Stimulated activated naive B cell treated with anti-CD40 and anti-IgM and Interleukin-4, amounts not matched to agents 10 μg/mL and 1 μg/mL and 100 μg/mL, for 72 hours (primary cell): ENCODE data around the gene PDIK1L.

ENCODE experiments used
- ATAC-seq, 2 donors: fragments of 150-1000 bp; cut with Tn5 transposase; replicated peaks; 2 replicates each; pipeline ENCODE4 v1.10.0; 2021; ENCODE audit warnings: moderate library complexity in 1 of 2
- DNase-seq: peaks from one replicate; pipeline ENCODE4 v3.0.0; 2021
- H3K27ac Mint-ChIP-seq: one replicate; pipeline ENCODE4 v1.8.0; 2022; ENCODE audit warnings: mild to moderate bottlenecking, mixed read lengths
- H3K27me3 Mint-ChIP-seq, 2 donors: one replicate each; pipeline ENCODE4 v1.8.0; 2022; ENCODE audit warnings: mixed read lengths in 2 of 2
- H3K36me3 Mint-ChIP-seq, 2 donors: one replicate each; pipeline ENCODE4 v1.8.0; 2022; ENCODE audit warnings: mixed read lengths in 2 of 2, mild to moderate bottlenecking in 1 of 2
- H3K4me1 Mint-ChIP-seq, 2 donors: one replicate each; pipeline ENCODE4 v1.8.0; 2022; ENCODE audit warnings: mixed read lengths in 2 of 2, mild to moderate bottlenecking in 1 of 2
- H3K4me3 Mint-ChIP-seq, 2 donors: one replicate each; pipeline ENCODE4 v1.8.0; 2022; ENCODE audit warnings: mild to moderate bottlenecking in 2 of 2, mixed read lengths in 2 of 2, moderate library complexity in 1 of 2
- H3K9me3 Mint-ChIP-seq, 2 donors: one replicate each; pipeline ENCODE4 v1.8.0; 2022; ENCODE audit warnings: mixed read lengths in 2 of 2, mild to moderate bottlenecking in 1 of 2

The PDIK1L gene

GRCh38 chr1:26122988-26123973, 11.7 kb downstream of the PDIK1L start:
- no peak overlapping the region for H3K27ac Mint-ChIP-seq
- H3K9me3 Mint-ChIP-seq = no peaks in the 10 kb centered on the region
- H3K4me3 Mint-ChIP-seq = no peak overlapping the region
- ATAC-seq (no peak), DNase-seq (no peak)
- peaks cover 0 to 6% of the 10 kb centered on the region in 2 donors for H3K27me3 Mint-ChIP-seq
- H3K36me3 Mint-ChIP-seq = peaks cover 13 to 18% of the 10 kb centered on the region in 2 donors
- peaks cover 26 to 36% of the 10 kb centered on the region in 2 donors for H3K4me1 Mint-ChIP-seq

- peaks cover 0 to 6% of the 10 kb centered on the region in 2 donors for H3K27me3 Mint-ChIP-seq
- DNase-seq (no peak), ATAC-seq (no peak)
- H3K4me1 Mint-ChIP-seq = peaks cover 25 to 27% of the 10 kb centered on the region in 2 donors
- no peak overlapping the region for H3K4me3 Mint-ChIP-seq
- H3K9me3 Mint-ChIP-seq = no peaks in the 10 kb centered on the region
- H3K36me3 Mint-ChIP-seq = peaks cover 6 to 12% of the 10 kb centered on the region in 2 donors
- H3K27ac Mint-ChIP-seq = no peak overlapping the region
These were observed 13.1 kb downstream of the PDIK1L start for GRCh38 chr1:26124418-26125331.

- H3K4me1 Mint-ChIP-seq = peaks cover 19 to 20% of the 10 kb centered on the region in 2 donors
- H3K4me3 Mint-ChIP-seq = no peak overlapping the region
- peaks cover 5 to 6% of the 10 kb centered on the region in 2 donors for H3K36me3 Mint-ChIP-seq
- DNase-seq (no peak), ATAC-seq (no peak)
- peaks cover 0 to 6% of the 10 kb centered on the region in 2 donors for H3K27me3 Mint-ChIP-seq
- H3K27ac Mint-ChIP-seq = no peak overlapping the region
- H3K9me3 Mint-ChIP-seq = no peaks in the 10 kb centered on the region
These were observed 13.8 kb downstream of the PDIK1L start for GRCh38 chr1:26125382-26125781.

- Mint-ChIP-seq H3K36me3 (peaks cover 5 to 6% of the 10 kb centered on the region in 2 donors), H3K4me3 (no peak overlapping the region), H3K27ac (no peak overlapping the region), H3K9me3 (no peaks in the 10 kb centered on the region), H3K27me3 (peaks cover 0 to 6% of the 10 kb centered on the region in 2 donors), H3K4me1 (peaks cover 19% of the 10 kb centered on the region in 2 donors)
- no peak for DNase-seq
- no peak for ATAC-seq
These were observed 14.3 kb downstream of the PDIK1L start for GRCh38 chr1:26125946-26126320.

DNA sequence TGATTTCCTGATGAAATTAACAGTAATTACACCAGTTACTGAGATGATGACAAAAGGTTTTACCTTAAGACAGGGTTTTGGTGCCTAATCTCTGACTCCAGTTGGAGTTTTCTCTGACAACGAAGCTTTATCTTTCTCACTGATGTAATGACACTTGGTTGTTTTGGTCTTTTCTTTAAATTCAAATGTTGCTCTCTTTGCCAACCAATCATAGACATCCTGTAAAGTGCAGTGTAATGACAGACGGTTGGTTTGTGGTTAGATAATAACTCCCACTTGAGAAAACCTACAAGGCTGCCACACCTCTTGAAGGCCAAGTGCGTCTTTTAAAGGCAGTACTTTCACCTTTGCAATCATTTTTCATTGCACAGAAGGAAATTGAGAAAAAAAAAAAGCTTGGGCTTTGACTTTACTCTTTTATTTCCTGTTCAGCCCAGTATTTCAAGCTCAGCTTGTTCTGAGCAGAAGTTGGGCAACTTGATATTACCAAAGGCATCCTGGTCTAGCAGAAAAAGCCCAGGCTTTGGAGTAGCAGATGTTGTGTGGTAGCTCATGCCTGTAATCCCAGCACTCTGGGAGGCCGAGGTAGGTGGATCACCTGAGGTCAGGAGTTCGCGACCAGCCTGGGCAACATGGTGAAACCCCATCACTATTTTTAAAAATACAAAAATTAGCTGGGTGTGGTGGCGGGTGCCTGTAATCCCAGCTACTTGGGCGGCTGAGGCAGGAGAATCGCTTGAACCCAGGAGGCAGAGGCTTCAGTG, 14.9 kb downstream of the PDIK1L start:
- peak overlapping the region in 1 of 2 donors; percentile 35 for H3K4me3 Mint-ChIP-seq

DNA sequence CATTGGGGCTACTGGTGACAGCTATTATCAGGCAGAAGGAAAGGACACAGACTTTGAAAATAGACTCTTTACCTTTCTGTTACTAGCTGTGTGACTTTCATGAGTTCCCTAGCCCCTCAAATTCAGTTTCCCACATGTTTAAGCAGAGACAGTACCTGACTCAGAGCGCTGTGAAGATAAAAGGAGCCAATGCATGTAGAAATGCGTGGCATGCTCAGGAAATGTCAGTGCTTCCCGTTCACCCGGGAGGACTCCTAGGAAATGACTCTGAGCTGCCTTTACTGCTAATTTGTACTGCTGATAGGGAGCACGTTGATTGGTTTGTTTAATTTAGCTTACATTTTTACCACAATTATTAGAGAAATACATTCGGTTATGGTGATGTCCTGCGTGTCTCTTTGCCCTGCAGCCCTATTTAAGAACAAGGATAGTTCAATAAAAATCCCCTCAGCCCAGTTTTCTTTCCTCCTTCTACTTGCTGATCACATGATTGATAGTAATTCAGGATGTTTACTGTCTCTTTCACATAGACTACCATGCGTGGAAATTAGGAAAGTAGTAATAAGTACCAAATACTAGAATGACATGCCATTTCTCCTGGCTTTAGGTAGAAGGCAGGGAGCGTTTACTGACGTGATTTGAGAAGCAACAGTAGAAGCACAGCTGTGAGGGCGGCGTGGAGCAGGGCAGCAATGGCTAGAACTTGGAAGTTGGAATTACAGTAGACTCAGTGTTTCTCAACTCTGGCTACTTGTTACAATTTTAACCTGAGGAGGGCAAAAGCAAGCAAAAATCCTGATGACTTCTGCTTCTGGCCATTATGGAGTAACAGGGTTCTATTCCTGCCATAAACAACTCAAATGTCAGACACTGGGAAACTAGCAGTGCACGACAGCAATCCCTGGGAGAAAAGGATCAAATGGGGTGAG, 15.9 kb downstream of the PDIK1L start:
- ATAC-seq = no peak
- Mint-ChIP-seq H3K4me3 (no peak overlapping the region), H3K4me1 (peaks cover 16 to 19% of the 10 kb centered on the region in 2 donors), H3K9me3 (no peaks in the 10 kb centered on the region), H3K36me3 (peaks cover 2 to 5% of the 10 kb centered on the region in 2 donors), H3K27me3 (peaks cover 6 to 10% of the 10 kb centered on the region in 2 donors), H3K27ac (peak overlapping the region; percentile 80)
- no peak for DNase-seq

More for the DNA sequence above, 14.9 kb downstream of the PDIK1L start:
- Mint-ChIP-seq H3K4me1 (peaks cover 19% of the 10 kb centered on the region in 2 donors), H3K27me3 (peaks cover 4 to 6% of the 10 kb centered on the region in 2 donors), H3K36me3 (peaks cover 5 to 6% of the 10 kb centered on the region in 2 donors), H3K9me3 (no peaks in the 10 kb centered on the region), H3K27ac (no peak overlapping the region)
- peak; percentile 96 to 98 for ATAC-seq
- peak; percentile 5 for DNase-seq

DNA sequence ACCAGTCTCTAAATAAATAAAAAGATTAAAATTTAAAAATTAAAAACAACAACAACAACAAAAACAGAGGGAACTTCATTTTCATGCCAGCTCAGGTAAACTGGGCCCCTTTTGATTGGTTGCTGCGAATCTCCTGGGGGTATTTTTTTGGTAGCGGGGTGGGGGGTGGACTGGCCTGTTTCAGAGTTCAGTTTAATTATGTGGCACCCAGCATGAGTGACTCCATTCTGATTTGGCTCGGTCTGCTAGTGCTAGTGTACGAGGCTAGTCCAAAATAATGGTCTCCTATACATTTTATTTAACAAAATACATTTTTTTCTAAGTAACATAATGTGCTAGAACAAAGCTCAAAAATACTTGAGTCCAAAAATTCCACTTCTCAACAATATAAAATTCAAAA, 18.2 kb downstream of the PDIK1L start:
- Mint-ChIP-seq H3K4me1 (peaks cover 15 to 19% of the 10 kb centered on the region in 2 donors), H3K9me3 (peaks cover 0 to 2% of the 10 kb centered on the region in 2 donors), H3K27me3 (peaks cover 6 to 10% of the 10 kb centered on the region in 2 donors), H3K36me3 (peaks cover 0 to 3% of the 10 kb centered on the region in 2 donors), H3K27ac (no peak overlapping the region), H3K4me3 (no peak overlapping the region)
- ATAC-seq = no peak
- DNase-seq = no peak

DNA sequence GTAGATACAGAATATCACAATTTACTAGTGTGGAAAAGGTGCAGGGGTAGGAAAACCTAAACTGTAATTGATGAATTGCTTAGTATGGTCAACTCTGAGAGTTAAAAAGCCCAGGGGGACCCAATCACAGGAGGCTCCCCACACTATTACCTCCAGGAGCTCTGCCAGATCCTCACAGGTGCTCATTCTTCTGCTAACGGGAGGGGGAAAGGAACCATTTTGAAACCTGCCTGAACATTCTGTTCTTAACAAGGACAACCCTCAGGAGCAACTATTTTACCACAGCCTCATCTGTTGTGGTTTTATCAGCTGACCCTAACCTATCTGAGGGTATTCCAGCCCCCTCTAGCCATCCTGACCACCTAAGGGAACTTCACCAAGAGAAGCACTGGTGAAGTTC, 19.1 kb downstream of the PDIK1L start:
- H3K27ac Mint-ChIP-seq = no peak overlapping the region
- H3K36me3 Mint-ChIP-seq = peaks cover 0 to 4% of the 10 kb centered on the region in 2 donors
- no peak for DNase-seq
- H3K4me1 Mint-ChIP-seq = peaks cover 15 to 19% of the 10 kb centered on the region in 2 donors
- peaks cover 6 to 10% of the 10 kb centered on the region in 2 donors for H3K27me3 Mint-ChIP-seq
- no peak for ATAC-seq
- H3K4me3 Mint-ChIP-seq = no peak overlapping the region
- peaks cover 0 to 4% of the 10 kb centered on the region in 2 donors for H3K9me3 Mint-ChIP-seq

- Mint-ChIP-seq H3K9me3 (peaks cover 0 to 4% of the 10 kb centered on the region in 2 donors), H3K4me3 (no peak overlapping the region), H3K27ac (no peak overlapping the region), H3K27me3 (peaks cover 6 to 10% of the 10 kb centered on the region in 2 donors), H3K36me3 (peaks cover 0 to 4% of the 10 kb centered on the region in 2 donors), H3K4me1 (peaks cover 8% of the 10 kb centered on the region in 2 donors)
- no peak for ATAC-seq
- no peak for DNase-seq
These were observed 20.7 kb downstream of the PDIK1L start for GRCh38 chr1:26132128-26132833.

DNA sequence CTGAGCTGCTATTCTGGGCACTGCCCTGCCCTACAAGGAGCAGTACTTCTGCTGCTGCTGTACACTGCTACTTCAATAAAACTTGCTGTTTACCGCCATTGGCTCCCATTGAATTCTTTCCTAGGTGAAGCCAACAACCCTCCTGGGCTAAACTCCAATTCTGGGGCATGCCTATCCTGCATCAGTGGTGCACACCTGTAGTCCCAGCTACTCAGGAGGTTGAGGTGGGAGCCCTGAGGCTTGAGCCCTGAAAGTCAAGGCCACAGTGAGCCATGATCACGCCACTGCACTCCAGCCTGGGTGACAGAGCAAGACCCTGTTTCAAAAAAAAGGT, 21.2 kb downstream of the PDIK1L start:
- H3K4me1 Mint-ChIP-seq = peaks cover 3% of the 10 kb centered on the region in 2 donors
- DNase-seq (no peak), ATAC-seq (no peak)
- peaks cover 0 to 4% of the 10 kb centered on the region in 2 donors for H3K36me3 Mint-ChIP-seq
- H3K27me3 Mint-ChIP-seq = peaks cover 3 to 10% of the 10 kb centered on the region in 2 donors
- peaks cover 0 to 4% of the 10 kb centered on the region in 2 donors for H3K9me3 Mint-ChIP-seq
- no peak overlapping the region for H3K4me3 Mint-ChIP-seq
- no peak overlapping the region for H3K27ac Mint-ChIP-seq

DNA sequence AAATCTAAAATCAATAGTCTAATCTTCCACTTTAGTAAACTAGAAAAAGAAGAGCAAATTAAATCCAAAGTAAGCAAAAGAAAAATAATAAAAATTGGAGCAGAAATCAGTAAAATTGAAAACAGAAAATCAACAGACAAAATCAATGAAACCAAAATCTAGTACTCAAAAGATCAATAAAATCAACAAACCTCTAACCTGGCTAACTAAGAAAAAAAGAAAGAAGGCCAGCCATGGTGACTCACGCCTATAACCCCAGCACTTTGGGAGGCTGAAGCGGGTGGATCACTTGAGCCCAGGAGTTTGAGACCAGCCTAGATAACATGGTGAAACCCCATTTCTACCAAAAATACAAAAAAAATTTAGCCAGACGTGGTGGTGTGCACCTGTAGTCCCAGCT, 22.8 kb downstream of the PDIK1L start:
- H3K27ac Mint-ChIP-seq = no peak overlapping the region
- H3K4me1 Mint-ChIP-seq = no peaks in the 10 kb centered on the region
- DNase-seq = no peak
- H3K4me3 Mint-ChIP-seq = no peak overlapping the region
- H3K36me3 Mint-ChIP-seq = peaks cover 0 to 4% of the 10 kb centered on the region in 2 donors
- H3K9me3 Mint-ChIP-seq = peaks cover 0 to 4% of the 10 kb centered on the region in 2 donors
- no peak for ATAC-seq
- H3K27me3 Mint-ChIP-seq = peaks cover 0 to 10% of the 10 kb centered on the region in 2 donors

DNA sequence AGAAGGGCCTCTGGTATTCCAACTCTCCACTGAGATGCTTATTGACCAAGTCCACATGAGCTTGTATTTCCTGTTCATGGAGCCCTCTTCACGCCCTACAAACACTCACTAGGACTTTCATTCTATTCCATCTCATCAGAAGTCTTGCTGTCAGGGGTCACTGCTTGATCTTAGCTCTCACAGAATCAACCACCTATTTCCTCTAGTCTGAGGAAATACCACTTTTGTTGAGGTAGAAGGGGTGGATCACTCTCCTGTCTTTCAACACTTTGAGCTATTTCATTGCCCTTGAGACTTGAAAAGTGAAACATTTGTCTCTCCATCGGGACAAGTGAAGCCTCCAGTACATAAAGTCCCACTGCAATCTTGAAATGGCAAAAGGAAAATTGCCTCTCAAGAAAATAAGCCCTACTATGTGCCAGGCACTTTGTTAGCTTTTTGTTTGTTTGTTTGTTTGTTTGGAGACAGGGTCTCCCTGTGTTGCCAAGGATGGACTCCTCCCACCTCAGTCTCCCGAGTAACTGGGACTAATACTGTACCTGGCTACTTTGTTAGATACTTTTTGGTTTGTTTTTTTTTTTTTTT, 27.4 kb downstream of the PDIK1L start:
- Mint-ChIP-seq H3K9me3 (peaks cover 0 to 4% of the 10 kb centered on the region in 2 donors), H3K27me3 (no peaks in the 10 kb centered on the region), H3K36me3 (peaks cover 0 to 2% of the 10 kb centered on the region in 2 donors), H3K27ac (no peak overlapping the region), H3K4me1 (no peaks in the 10 kb centered on the region), H3K4me3 (no peak overlapping the region)
- ATAC-seq (no peak), DNase-seq (no peak)
